Liver (tissue), 9 donors: ENCODE data around the gene NEURL1. TPM values are rescaled to one million over a fixed set of nuclear protein-coding genes. Genes with fewer than 3 reads are reported as not detected.

Experiments used
- DNase-seq: peaks from one replicate; pipeline ENCODE4 v3.0.0-alpha.2; 2017; ENCODE audit warnings: low spot score
- H3K27ac ChIP-seq, 2 donors: one replicate each; pipeline ENCODE4 v1.7.0; 2013; ENCODE audit warnings: inconsistent platforms in 2 of 2, low read length in 2 of 2, control low read depth in 1 of 2, low read depth in 1 of 2, mild to moderate bottlenecking in 1 of 2
- H3K27me3 ChIP-seq, 4 donors: one replicate each; pipeline versions ENCODE4 v1.6.1 to v1.7.0; 2013; ENCODE audit warnings: low read length in 3 of 4, inconsistent platforms in 1 of 4, mild to moderate bottlenecking in 1 of 4, moderate library complexity in 1 of 4; ENCODE audit not compliant: control insufficient read depth in 4 of 4, insufficient read depth in 4 of 4
- H3K36me3 ChIP-seq, 4 donors: one replicate each; pipeline versions ENCODE4 v1.6.1 to v1.7.0; 2013; ENCODE audit warnings: low read length in 3 of 4, mild to moderate bottlenecking in 3 of 4, low read depth in 1 of 4, moderate library complexity in 1 of 4; ENCODE audit not compliant: control insufficient read depth in 4 of 4, insufficient read depth in 3 of 4
- H3K4me1 ChIP-seq, 4 donors: one replicate each; pipeline versions ENCODE4 v1.6.1 to v1.7.0; 2013; ENCODE audit warnings: low read length in 3 of 4, mild to moderate bottlenecking in 3 of 4, moderate library complexity in 1 of 4; ENCODE audit not compliant: control insufficient read depth in 4 of 4, insufficient read depth in 4 of 4
- H3K4me3 ChIP-seq, 3 donors: one replicate each; pipeline versions ENCODE4 v1.6.1 to v1.7.0; 2013; ENCODE audit warnings: low read length in 3 of 3, control low read depth in 1 of 3, low read depth in 1 of 3, mild to moderate bottlenecking in 1 of 3
- H3K9ac ChIP-seq, 2 donors: one replicate each; pipeline ENCODE4 v1.7.0; 2013; ENCODE audit warnings: low read length in 2 of 2, mild to moderate bottlenecking in 2 of 2, moderate library complexity in 2 of 2, control low read depth in 1 of 2, low read depth in 1 of 2
- H3K9me3 ChIP-seq, 4 donors: one replicate each; pipeline versions ENCODE4 v1.6.1 to v1.7.0; 2013; ENCODE audit warnings: low read length in 3 of 4; ENCODE audit not compliant: control insufficient read depth in 4 of 4
- ATF3 ChIP-seq: IDR thresholded peaks from 2 replicates; pipeline ENCODE4 v1.6.1; 2016; ENCODE audit warnings: antibody characterized with exemption
- CTCF ChIP-seq: fragments of 150-350 bp; IDR thresholded peaks from 2 replicates; pipeline ENCODE4 v1.5.1; 2017; ENCODE audit warnings: improper control_type of control experiment, low read depth, low read length; ENCODE audit not compliant: missing input control
- EGR1 ChIP-seq, 2 donors: IDR thresholded peaks; 2 replicates each; pipeline ENCODE4 v1.6.1; 2016 to 2018; ENCODE audit warnings: antibody characterized with exemption in 2 of 2, low read depth in 2 of 2
- FOXA1 ChIP-seq: IDR thresholded peaks from 2 replicates; pipeline ENCODE4 v1.6.1; 2016; ENCODE audit warnings: antibody characterized with exemption
- FOXA2 ChIP-seq: IDR thresholded peaks from 2 replicates; pipeline ENCODE4 v1.6.1; 2016; ENCODE audit warnings: antibody characterized with exemption
- GABPA ChIP-seq, 2 donors: IDR thresholded peaks in 1 of 2; conservative IDR thresholded peaks in 1 of 2; 2 replicates each; pipeline ENCODE4 v1.6.1; 2016; ENCODE audit warnings: antibody characterized with exemption in 2 of 2, mild to moderate bottlenecking in 1 of 2, moderate library complexity in 1 of 2
- HNF4A ChIP-seq, 2 donors: conservative IDR thresholded peaks; 2 replicates each; pipeline ENCODE4 v1.6.1; 2016; ENCODE audit warnings: antibody characterized with exemption in 2 of 2, mild to moderate bottlenecking in 2 of 2
- HNF4G ChIP-seq: IDR thresholded peaks from 2 replicates; pipeline ENCODE4 v1.6.1; 2016; ENCODE audit warnings: antibody characterized with exemption
- JUND ChIP-seq, 2 donors: IDR thresholded peaks; 2 replicates each; pipeline ENCODE4 v1.6.1; 2016; ENCODE audit warnings: antibody characterized with exemption in 2 of 2
- MAX ChIP-seq: IDR thresholded peaks from 2 replicates; pipeline ENCODE4 v1.6.1; 2016; ENCODE audit warnings: antibody characterized with exemption
- NR2F2 ChIP-seq: IDR thresholded peaks from 2 replicates; pipeline ENCODE4 v1.6.1; 2016; ENCODE audit warnings: antibody characterized with exemption
- RAD21 ChIP-seq, 2 donors: IDR thresholded peaks; 2 replicates each; pipeline ENCODE4 v1.6.1; 2016; ENCODE audit warnings: antibody characterized with exemption in 2 of 2, mild to moderate bottlenecking in 2 of 2
- REST ChIP-seq: IDR thresholded peaks from 2 replicates; pipeline ENCODE4 v1.6.1; 2016; ENCODE audit warnings: antibody characterized with exemption, mild to moderate bottlenecking
- RXRA ChIP-seq, 2 donors: IDR thresholded peaks; 2 replicates each; pipeline ENCODE4 v1.6.1; 2017 to 2018; ENCODE audit warnings: antibody characterized with exemption in 2 of 2, mild to moderate bottlenecking in 1 of 2
- SP1 ChIP-seq: IDR thresholded peaks from 2 replicates; pipeline ENCODE4 v1.6.1; 2018; ENCODE audit warnings: antibody characterized with exemption, mild to moderate bottlenecking
- TAF1 ChIP-seq: conservative IDR thresholded peaks from 2 replicates; pipeline ENCODE4 v1.6.1; 2016; ENCODE audit warnings: antibody characterized with exemption, mild to moderate bottlenecking
- YY1 ChIP-seq: IDR thresholded peaks from 2 replicates; pipeline ENCODE4 v1.6.1; 2016; ENCODE audit warnings: antibody characterized with exemption, mild to moderate bottlenecking
- ZBTB33 ChIP-seq: IDR thresholded peaks from 2 replicates; pipeline ENCODE4 v1.6.1; 2016; ENCODE audit warnings: antibody characterized with exemption
- WGBS: extraction: QIAGEN DNeasy Blood & Tissue Kit; methylation state at CpG from one replicate; pipeline ENCODE4 v1.1.7; 2013; 5-methylcytosine and 5-hydroxymethylcytosine counted together
- polyA plus RNA-seq, 2 donors: library from polyadenylated mRNA; stranded (reverse) in 1 of 2; unstranded in 1 of 2; fragments of 200-250 nt in 1 of 2; fragments of >200 nt in 1 of 2; fragmentation: Nextera tagmentation in 1 of 2; extraction: Ambion mirVana in 1 of 2; gene quantifications; one replicate each; pipeline versions ENCODE4 v1.2.1 to v1.2.3, GENCODE V29; 2013 to 2015
- total RNA-seq, 2 donors: library from RNA; depleted of rRNA; stranded (reverse); fragments of >200 nt; gene quantifications; one replicate each; pipeline ENCODE4 v1.2.3, GENCODE V29; 2014
- donor health status: healthy.
- donor health status: healthy.
- donor health status: healthy.
- donor health status: healthy.
- donor health status: healthy.

NEURL1 gene
- total and polyA plus RNA-seq, 4 donors, result 0.11 to 3.9 (median 0.74) TPM

- 98% methylated on average over 5 of the region's 5 CpGs for WGBS
- H3K4me3 ChIP-seq, result no peak overlapping the region
- no peak overlapping the region for H3K27ac ChIP-seq
- no peaks in the 10 kb centered on the region for H3K9me3 ChIP-seq
- no peak for DNase-seq
- TF ChIP-seq HNF4G, result no peak
- no peak for TF ChIP-seq GABPA (IDR thresholded peaks at IDR 0.05 in 1 of 2, conservative IDR thresholded peaks at IDR 0.05 in 1 of 2)
- no peak for TF ChIP-seq ATF3
- TF ChIP-seq FOXA1, result no peak
- TF ChIP-seq EGR1 (IDR thresholded peaks at IDR 0.05; ENCODE audit: low read depth in 2 of 2), result no peak
- TF ChIP-seq RAD21 (IDR thresholded peaks at IDR 0.05), result no peak
- TF ChIP-seq RXRA (IDR thresholded peaks at IDR 0.05), result no peak
- TF ChIP-seq JUND (IDR thresholded peaks at IDR 0.05), result no peak
- TF ChIP-seq SP1, result no peak
- TF ChIP-seq NR2F2, result no peak
- TF ChIP-seq HNF4A (conservative IDR thresholded peaks at IDR 0.05), result no peak
- no peak for TF ChIP-seq TAF1
- TF ChIP-seq CTCF, result no peak
- no peak for TF ChIP-seq MAX
- TF ChIP-seq FOXA2, result no peak
- no peaks in the 10 kb centered on the region for H3K27me3 ChIP-seq
- no peak overlapping the region for H3K9ac ChIP-seq
- peaks cover 0 to 3% (median 1%) of the 10 kb centered on the region in 4 donors for H3K4me1 ChIP-seq
- no peaks in the 10 kb centered on the region for H3K36me3 ChIP-seq
These were observed 20.7 kb downstream of the NEURL1 start for GRCh38 chr10:103514244-103514643.

- WGBS, result 98% methylated on average over 5 of the region's 5 CpGs
- no peak overlapping the region for H3K9ac ChIP-seq
- DNase-seq, result no peak
- no peaks in the 10 kb centered on the region for H3K27me3 ChIP-seq
- no peaks in the 10 kb centered on the region for H3K36me3 ChIP-seq
- no peak for TF ChIP-seq REST
- no peak for TF ChIP-seq HNF4G
- TF ChIP-seq FOXA1, result no peak
- TF ChIP-seq SP1, result no peak
- no peak for TF ChIP-seq FOXA2
- no peak for TF ChIP-seq TAF1
- TF ChIP-seq ZBTB33, result no peak
- no peak for TF ChIP-seq EGR1 (IDR thresholded peaks at IDR 0.05; ENCODE audit: low read depth in 2 of 2)
- no peak for TF ChIP-seq JUND (IDR thresholded peaks at IDR 0.05)
- TF ChIP-seq RXRA (IDR thresholded peaks at IDR 0.05), result no peak
- no peak for TF ChIP-seq GABPA (IDR thresholded peaks at IDR 0.05 in 1 of 2, conservative IDR thresholded peaks at IDR 0.05 in 1 of 2)
- no peak for TF ChIP-seq YY1
- TF ChIP-seq NR2F2, result no peak
- TF ChIP-seq MAX, result no peak
- no peak overlapping the region for H3K4me3 ChIP-seq
- H3K27ac ChIP-seq, result no peak overlapping the region
- H3K9me3 ChIP-seq, result no peaks in the 10 kb centered on the region
- peaks cover 0 to 3% (median 1%) of the 10 kb centered on the region in 4 donors for H3K4me1 ChIP-seq
These were observed 24.0 kb downstream of the NEURL1 start for GRCh38 chr10:103517234-103518085.
